Adrenal gland (tissue), 12 donors: ENCODE data around the gene TOMM40. TPM values are rescaled to one million over a fixed set of nuclear protein-coding genes. Genes with fewer than 3 reads are reported as not detected.
A peak's percentile ranks its signal among the peaks of the same experiment; 100 is the strongest.

Experiments
- DNase-seq, 7 donors: peaks; one replicate each; pipeline ENCODE4 v3.0.0-alpha.2; 2019 to 2020
- H3K27ac ChIP-seq, 5 donors: fragments of 200-600 bp; sonication (generic) in 4 of 5; 1 replicate in 3 of 5; 2 replicates in 2 of 5; pipeline versions ENCODE4 v1.5.1 to v1.8.0; 2016 to 2020; ENCODE audit warnings: mild to moderate bottlenecking in 1 of 5
- H3K27me3 ChIP-seq: fragments of 200-600 bp; 2 replicates; pipeline ENCODE4 v1.8.0; 2021
- H3K36me3 ChIP-seq, 2 donors: fragments of 200-600 bp; replicated peaks in 1 of 2; 1 replicate in 1 of 2; 2 replicates in 1 of 2; pipeline versions ENCODE4 v1.5.1 to v1.8.0; 2018 to 2022
- H3K4me1 ChIP-seq, 2 donors: fragments of 200-600 bp; replicated peaks in 1 of 2; 1 replicate in 1 of 2; 2 replicates in 1 of 2; pipeline versions ENCODE4 v1.5.1 to v1.8.0; 2018 to 2021
- H3K4me3 ChIP-seq, 4 donors: fragments of 200-600 bp; sonication (generic) in 3 of 4; one replicate each; pipeline ENCODE4 v1.5.1; 2016 to 2018
- H3K9me3 ChIP-seq, 3 donors: fragments of 200-600 bp; sonication (generic) in 1 of 3; replicated peaks in 1 of 3; 1 replicate in 2 of 3; 2 replicates in 1 of 3; pipeline versions ENCODE4 v1.5.1 to v1.8.0; 2016 to 2021
- POLR2A ChIP-seq, 2 donors: fragments of 450-650 bp; IDR thresholded peaks; one replicate each; pipeline ENCODE4 v1.6.1; 2017; ENCODE audit warnings: antibody characterized with exemption in 2 of 2, mild to moderate bottlenecking in 2 of 2, moderate library complexity in 1 of 2
- WGBS, 4 donors: extraction: QIAGEN DNeasy Blood & Tissue Kit in 2 of 4; methylation state at CpG; one replicate each; pipeline versions ENCODE4 v1.1.5 to v1.1.7; 2013 to 2017; 5-methylcytosine and 5-hydroxymethylcytosine counted together
- intact Hi-C, 2 donors: fragments of 100-400 bp; cut with DNase I; formaldehyde crosslinking; loops; one replicate each; pipeline versions ENCODE4 v1.14.1 to v1.15.0; 2022 to 2023
- polyA plus RNA-seq, 3 donors: library from polyadenylated mRNA; stranded (reverse); fragments of 200-250 nt in 2 of 3; fragments of 350-450 nt in 1 of 3; fragmentation: Illumina TruSeq in 1 of 3; extraction: RNeasy Lipid Tissue Mini Kit (QIAGEN cat#74804) in 1 of 3; gene quantifications; one replicate each; pipeline ENCODE4 v1.2.3, GENCODE V29; 2013 to 2014
- total RNA-seq, 9 donors: library from RNA; depleted of rRNA in 4 of 9; stranded (reverse); fragments of >200 nt in 4 of 9; fragments of 120-200 nt in 1 of 9; fragmentation: NEBNext Ultra II Directional in 1 of 9; extraction: Animal tissue kit (Norgen Biotek cat#: 25700) in 1 of 9; gene quantifications; one replicate each; pipeline versions ENCODE4 v1.1.0 to v1.2.4, GENCODE V29; 2013 to 2023
- TF ChIP-seq, protein P1 (sequence below), 6 experiments: fragments of 450-650 bp in 4 of 6; fragments of 200-600 bp in 2 of 6; sonication (generic) in 1 of 6; IDR thresholded peaks; 1 replicate in 5 of 6; 2 replicates in 1 of 6; pipeline versions ENCODE4 v1.5.1 to v1.8.0; 2016 to 2021; ENCODE audit warnings: antibody characterized with exemption in 6 of 6, mild to moderate bottlenecking in 2 of 6, moderate library complexity in 1 of 6
- donor health status: healthy with polysubstance abuse.
- donor health status: Bipolar disorder and iron deficiency.
- donor health status: DM: yes; HTN: yes; CAD: no.
- donor health status: DM: no; HTN: no; CAD: no.
- donor health status: DM: no; HTN: no; CAD: no.
- donor health status: DM: yes; HTN: yes; CAD: no.

The TOMM40 gene
- total and polyA plus RNA-seq, 12 donors = 53.1 to 248 (median 68.8) TPM

- Histone ChIP-seq H3K4me1 (peaks cover 17 to 23% of the 10 kb centered on the region in 2 donors), H3K9me3 (no peaks in the 10 kb centered on the region), H3K4me3 (no peak overlapping the region), H3K27me3 (no peaks in the 10 kb centered on the region), H3K36me3 (no peaks in the 10 kb centered on the region), H3K27ac (no peak overlapping the region)
- no peak for TF ChIP-seq POLR2A (IDR thresholded peaks at IDR 0.05)
- TF ChIP-seq, protein P1, sequence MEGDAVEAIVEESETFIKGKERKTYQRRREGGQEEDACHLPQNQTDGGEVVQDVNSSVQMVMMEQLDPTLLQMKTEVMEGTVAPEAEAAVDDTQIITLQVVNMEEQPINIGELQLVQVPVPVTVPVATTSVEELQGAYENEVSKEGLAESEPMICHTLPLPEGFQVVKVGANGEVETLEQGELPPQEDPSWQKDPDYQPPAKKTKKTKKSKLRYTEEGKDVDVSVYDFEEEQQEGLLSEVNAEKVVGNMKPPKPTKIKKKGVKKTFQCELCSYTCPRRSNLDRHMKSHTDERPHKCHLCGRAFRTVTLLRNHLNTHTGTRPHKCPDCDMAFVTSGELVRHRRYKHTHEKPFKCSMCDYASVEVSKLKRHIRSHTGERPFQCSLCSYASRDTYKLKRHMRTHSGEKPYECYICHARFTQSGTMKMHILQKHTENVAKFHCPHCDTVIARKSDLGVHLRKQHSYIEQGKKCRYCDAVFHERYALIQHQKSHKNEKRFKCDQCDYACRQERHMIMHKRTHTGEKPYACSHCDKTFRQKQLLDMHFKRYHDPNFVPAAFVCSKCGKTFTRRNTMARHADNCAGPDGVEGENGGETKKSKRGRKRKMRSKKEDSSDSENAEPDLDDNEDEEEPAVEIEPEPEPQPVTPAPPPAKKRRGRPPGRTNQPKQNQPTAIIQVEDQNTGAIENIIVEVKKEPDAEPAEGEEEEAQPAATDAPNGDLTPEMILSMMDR (IDR thresholded peaks at IDR 0.05) = no peak
- intact Hi-C loops = no loop called here
- no peak for DNase-seq
- 91 to 95% (median 94%) methylated on average over 4 of the region's 4 CpGs for WGBS, 4 donors
Observed at GRCh38 chr19:44931541-44931940, 40.5 kb downstream of the TOMM40 start.

- Histone ChIP-seq H3K27me3 (no peaks in the 10 kb centered on the region), H3K36me3 (no peaks in the 10 kb centered on the region), H3K27ac (no peak overlapping the region), H3K4me1 (peaks cover 4 to 11% of the 10 kb centered on the region in 2 donors), H3K4me3 (no peak overlapping the region), H3K9me3 (no peaks in the 10 kb centered on the region)
- TF ChIP-seq, protein P1 (IDR thresholded peaks at IDR 0.05) = no peak
- TF ChIP-seq POLR2A (IDR thresholded peaks at IDR 0.05) = no peak
- DNase-seq = no peak
- intact Hi-C loops = no loop called here
- WGBS, 4 donors = 65 to 81% (median 71%) methylated on average over 5 of the region's 5 CpGs
Observed at GRCh38 chr19:44939668-44940067, 48.6 kb downstream of the TOMM40 start.

DNA sequence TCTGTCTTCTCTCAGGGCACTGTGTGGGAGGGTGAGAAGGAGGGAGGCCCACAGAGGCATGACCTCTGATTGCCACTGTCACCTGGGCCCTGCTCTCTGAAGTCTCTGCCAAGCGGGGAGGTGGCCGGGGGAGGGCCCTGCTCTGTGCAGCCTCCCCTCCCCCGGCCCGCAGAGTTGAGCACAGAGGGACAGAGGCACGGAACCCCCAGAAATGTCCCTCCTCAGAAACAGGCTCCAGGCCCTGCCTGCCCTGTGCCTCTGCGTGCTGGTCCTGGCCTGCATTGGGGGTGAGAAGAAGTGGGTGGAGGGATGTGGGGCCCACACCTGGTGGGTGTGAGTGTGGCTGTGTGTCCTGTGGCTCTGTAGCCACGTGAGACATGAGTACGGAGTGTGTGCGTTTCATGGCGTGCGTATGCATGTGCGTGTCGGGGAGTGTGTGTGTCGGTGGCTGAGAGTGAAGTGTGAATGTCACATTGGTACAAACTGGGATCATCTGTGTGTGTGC is 51.1 kb downstream of the TOMM40 start, which contains the start of gene APOC4:
Gene APOC4 (plus strand): TSS at position 171 of the 505 bp plus-strand sequence. CDS start 41 bp downstream, at position 212.
- no peak within 1 kb of the TSS for H3K27ac ChIP-seq
- no peak for DNase-seq
- H3K4me3 ChIP-seq = no peak within 1 kb of the TSS
- no peaks in the 10 kb centered on the region for H3K36me3 ChIP-seq
- no peaks in the 10 kb centered on the region for H3K4me1 ChIP-seq
- H3K9me3 ChIP-seq = no peaks in the 10 kb centered on the region
- no peak for TF ChIP-seq POLR2A (IDR thresholded peaks at IDR 0.05)
- TF ChIP-seq, protein P1 (IDR thresholded peaks at IDR 0.05) = no peak
- intact Hi-C loops = no loop called here
- WGBS, 4 donors = 88 to 93% (median 91%) methylated on average over 8 to 14 of the region's 14 CpGs
- no peaks in the 10 kb centered on the region for H3K27me3 ChIP-seq

DNA sequence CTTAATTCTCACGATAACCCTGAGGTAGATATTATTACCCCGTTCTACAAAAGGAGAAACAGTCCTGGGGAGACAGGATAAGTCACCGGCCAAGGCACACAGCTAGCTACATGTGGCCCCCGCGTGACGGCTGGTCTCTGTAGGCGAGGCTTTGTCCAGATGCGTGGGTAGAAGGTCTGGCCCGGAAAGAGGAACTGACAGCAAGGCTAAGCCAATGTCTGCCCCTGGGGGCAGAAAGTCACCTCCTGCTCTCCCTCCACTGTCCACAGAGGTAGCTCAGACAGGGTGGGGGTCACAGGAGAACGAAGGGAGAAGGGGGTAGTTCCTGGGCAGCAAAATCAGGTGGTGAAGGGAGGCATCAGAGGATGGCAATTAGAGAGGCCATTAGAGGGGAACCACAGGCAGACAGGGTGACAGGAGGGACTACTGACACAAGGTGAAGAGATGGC is 52.8 kb downstream of the TOMM40 start:
- peak; percentile 38 to 79 (median 66) for DNase-seq
- Histone ChIP-seq H3K9me3 (no peaks in the 10 kb centered on the region), H3K36me3 (no peaks in the 10 kb centered on the region), H3K27me3 (no peaks in the 10 kb centered on the region), H3K4me3 (no peak overlapping the region), H3K27ac (peak overlapping the region in 1 of 5 donors; percentile 38), H3K4me1 (no peaks in the 10 kb centered on the region)
- WGBS, 4 donors = 59 to 74% (median 64%) methylated on average over 10 of the region's 10 CpGs
- TF ChIP-seq POLR2A (IDR thresholded peaks at IDR 0.05) = no peak
- TF ChIP-seq, protein P1 (IDR thresholded peaks at IDR 0.05) = peak in 2 of 6 experiments; percentile 13 to 20
- intact Hi-C loops = no loop called here
